HG03460 (cell line): Measurements from ENCODE around the gene MGAT5B.
"Not testable (repeated sequence)": the region's sequence is repeated elsewhere in the genome, so short reads cannot be mapped to it uniquely, and the experiment has no call there.

Experiments
- ATAC-seq: cut with Tn5 transposase; IDR thresholded peaks from one replicate; pipeline ENCODE4 v1.9.1; 2021; ENCODE audit not compliant: unreplicated experiment

Gene MGAT5B, protein sequence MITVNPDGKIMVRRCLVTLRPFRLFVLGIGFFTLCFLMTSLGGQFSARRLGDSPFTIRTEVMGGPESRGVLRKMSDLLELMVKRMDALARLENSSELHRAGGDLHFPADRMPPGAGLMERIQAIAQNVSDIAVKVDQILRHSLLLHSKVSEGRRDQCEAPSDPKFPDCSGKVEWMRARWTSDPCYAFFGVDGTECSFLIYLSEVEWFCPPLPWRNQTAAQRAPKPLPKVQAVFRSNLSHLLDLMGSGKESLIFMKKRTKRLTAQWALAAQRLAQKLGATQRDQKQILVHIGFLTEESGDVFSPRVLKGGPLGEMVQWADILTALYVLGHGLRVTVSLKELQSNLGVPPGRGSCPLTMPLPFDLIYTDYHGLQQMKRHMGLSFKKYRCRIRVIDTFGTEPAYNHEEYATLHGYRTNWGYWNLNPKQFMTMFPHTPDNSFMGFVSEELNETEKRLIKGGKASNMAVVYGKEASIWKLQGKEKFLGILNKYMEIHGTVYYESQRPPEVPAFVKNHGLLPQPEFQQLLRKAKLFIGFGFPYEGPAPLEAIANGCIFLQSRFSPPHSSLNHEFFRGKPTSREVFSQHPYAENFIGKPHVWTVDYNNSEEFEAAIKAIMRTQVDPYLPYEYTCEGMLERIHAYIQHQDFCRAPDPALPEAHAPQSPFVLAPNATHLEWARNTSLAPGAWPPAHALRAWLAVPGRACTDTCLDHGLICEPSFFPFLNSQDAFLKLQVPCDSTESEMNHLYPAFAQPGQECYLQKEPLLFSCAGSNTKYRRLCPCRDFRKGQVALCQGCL

DNA sequence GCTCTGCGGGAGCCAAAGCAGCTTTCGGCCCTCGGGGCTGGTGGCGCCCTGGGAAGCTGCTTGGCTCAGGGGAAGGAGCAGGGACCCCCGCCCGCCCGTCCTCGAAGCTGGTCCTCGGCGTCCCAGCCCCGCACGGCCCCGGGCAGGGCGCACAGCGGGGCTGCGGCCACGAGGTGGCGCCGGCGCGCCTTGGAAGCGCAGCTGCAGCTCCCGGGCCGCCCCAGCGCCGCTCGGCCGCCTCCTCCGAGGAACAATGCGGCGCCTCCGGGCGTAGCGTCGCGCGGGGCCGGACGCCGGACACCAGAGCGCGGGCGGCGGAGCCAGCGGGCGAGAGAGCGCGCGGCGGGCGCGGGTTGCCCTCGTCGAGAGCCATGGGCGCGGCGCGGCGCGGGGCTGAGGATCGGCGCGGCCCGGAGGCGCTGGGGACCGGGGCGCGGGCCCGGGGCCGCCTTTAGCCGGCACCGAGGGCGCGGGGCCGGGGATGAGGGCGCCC is at the start of gene MGAT5B:
Gene MGAT5B (plus strand): TSS at position 229 of the 493 bp plus-strand sequence. CDS start 626 bp downstream, outside the sequence.
- ATAC-seq = peak; percentile 77

DNA sequence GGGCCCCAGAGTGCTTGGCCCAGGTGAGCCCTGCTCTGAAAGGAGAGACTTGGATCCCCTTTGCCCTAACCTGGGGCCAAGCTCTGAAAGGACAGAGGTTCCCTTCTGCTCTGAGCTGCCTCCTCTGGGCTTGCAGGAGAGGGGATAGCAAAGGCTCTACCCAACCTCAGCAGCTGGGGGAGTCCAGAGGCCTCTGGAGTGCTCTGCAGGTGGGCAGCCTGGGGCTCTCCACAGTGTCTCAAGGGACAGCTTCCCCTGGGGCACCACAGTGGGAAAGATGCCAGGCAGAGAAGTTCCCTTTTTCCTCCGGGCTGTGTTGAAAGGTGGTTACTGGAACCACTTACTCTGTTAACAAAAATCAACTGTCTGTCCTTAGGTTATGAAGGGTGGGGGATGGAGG is 48.2 kb upstream of the MGAT5B start:
- ATAC-seq = no peak

DNA sequence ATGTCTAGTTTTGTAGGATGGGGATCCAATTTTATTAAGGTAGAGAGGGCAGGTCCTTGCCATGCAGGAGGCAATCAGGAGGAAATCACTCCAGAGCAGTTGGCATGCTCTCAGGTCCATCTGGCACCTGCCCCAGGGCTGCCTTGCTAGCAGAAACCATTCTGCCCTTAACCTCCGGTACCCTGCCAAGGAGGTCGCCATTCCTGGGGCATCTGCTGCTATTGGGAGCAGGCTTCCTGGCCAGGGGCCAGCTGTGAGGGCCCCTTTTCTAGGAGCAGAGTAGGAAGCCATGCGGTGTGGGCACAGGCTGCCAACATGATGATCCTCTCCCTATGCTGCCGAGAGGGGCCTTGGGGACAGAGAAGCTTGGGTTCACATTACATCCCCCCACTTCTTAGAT is 47.6 kb upstream of the MGAT5B start:
- ATAC-seq = no peak

DNA sequence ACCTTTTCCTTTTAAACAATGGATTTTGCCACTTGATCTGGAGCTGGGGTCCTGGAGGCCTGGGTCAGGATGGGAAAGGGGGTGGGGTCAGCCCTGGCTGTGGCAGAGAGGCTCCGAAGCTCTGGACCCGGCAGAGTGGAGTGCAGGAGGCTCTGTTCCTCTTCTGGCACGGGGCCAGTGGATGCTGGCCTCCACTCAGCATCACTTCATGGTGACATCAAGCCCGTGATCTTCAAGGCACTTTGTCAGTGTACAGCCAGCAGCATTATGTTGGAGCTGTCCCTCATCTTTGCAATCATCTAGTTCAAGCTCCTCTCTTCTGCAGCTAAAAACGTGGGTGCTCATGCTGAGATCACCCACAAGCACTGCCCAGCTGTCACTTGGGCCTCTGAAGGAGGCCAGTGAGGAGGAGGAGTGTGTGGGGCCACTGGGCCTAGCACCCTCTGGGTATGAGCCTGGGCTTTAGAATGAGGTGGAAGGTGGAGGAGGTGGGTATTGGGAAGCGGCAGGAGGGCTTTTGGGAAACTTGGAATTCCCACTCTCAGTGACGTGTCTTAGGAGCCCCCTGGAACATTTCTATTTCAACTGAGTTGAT is 45.9 kb upstream of the MGAT5B start:
- ATAC-seq = no peak

DNA sequence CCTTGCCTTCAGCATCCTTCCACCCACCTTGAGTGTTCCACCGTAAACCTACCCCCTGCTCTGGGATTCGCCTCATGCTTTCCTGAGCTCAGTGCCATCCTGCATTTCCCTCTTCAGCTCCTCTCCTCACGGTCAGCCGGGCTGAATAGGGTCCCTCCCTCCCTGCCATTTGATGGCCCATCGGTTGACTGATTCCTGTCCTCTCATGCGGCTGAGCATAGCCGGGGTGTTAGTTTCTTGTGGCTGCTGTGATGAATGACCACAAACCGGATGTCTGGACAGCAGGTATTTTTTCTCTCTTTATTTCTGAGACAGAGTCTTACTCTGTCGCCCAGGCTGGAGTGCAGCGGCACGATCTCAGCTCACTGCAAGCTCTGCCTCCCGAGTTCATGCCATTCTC is 44.1 kb upstream of the MGAT5B start:
- no peak for ATAC-seq

DNA sequence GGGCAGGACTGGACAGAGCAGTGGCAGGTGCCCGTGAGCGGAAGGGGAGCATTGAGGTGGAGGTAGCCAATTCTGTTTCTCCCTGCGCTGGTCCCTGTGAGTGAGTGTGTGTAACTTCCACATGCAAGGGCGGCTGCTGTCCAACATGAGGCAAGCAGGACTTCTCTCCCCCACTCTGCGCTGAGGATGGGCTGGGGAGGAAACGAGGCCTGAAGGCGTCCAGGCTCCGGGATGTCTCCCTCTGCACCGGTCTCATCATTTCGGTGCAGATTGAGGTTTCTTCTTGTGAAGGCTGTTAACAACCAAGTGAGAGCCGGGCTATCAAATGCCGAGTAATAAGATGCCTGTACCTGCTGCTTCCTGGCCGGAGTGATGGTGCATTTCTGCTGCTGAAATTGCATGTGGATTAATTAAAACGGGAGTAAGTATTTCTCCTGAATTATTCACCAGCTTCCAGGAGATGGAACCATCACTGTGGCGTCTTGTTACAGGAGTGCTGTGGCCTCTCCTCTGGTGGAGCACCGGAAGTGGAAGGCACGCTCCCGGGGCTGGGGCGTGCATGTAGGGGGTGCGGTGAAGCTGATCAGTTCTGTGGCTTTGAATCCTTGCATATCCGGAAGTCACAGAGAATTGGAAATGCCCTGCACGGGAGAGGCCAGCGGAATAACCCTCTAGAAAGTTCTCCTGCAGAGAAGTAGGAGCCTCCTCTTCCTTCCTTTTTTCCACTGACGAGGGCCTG is 41.7 kb upstream of the MGAT5B start:
- ATAC-seq = no peak

DNA sequence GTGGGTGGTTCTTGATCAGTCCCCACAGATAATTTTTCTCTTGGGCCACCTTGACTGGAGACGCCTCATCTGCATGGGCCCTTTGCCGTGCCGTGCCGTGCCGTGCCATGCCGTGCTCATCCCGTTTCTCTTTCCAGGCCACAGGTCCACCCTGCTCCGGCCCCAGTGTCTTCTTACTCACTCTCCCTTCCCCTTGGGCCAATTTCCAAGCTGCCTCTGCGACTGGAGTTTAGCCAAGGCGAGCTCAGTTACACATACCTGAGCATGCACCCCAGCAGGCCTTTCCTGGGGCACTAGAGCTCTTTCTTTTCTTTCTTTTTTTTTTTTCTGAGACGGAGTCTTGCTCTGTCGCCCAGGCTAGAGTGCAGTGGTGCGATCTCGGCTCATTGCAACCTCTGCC is 40.5 kb upstream of the MGAT5B start:
- no peak for ATAC-seq

DNA sequence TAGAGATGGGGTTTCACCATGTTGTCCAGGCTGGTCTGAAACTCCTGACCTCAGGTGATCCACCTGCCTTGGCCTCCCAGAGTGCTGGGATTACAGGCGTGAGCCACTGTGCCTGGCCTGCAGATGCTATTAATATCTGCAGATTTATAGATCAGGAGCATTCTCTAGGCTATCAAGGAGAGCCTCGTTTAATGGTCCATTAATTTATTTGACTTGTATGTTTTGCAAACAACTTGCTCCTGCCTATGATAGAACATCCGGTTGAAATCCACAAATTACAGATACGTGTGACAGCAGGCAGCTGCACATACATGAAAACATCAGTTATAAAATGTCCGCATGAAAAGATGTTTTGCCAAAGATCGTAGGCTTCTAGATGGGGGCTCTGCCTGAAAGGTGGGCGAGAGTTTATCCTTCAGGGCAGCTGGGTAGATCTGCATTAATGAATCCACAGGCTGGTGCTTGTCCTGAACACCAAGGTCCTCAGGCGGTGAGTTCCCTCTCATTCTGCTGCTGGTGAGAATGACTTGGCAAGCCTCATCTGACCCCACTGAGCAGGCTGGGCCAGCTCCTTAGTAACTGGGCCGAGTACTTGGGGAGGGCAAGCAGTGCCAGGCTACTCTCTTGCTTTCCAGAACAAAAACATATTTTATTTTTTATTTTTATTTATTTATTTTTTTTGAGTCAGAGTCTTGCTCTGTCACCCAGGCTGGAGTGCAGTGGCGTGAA is 37.1 kb upstream of the MGAT5B start:
- no peak for ATAC-seq

DNA sequence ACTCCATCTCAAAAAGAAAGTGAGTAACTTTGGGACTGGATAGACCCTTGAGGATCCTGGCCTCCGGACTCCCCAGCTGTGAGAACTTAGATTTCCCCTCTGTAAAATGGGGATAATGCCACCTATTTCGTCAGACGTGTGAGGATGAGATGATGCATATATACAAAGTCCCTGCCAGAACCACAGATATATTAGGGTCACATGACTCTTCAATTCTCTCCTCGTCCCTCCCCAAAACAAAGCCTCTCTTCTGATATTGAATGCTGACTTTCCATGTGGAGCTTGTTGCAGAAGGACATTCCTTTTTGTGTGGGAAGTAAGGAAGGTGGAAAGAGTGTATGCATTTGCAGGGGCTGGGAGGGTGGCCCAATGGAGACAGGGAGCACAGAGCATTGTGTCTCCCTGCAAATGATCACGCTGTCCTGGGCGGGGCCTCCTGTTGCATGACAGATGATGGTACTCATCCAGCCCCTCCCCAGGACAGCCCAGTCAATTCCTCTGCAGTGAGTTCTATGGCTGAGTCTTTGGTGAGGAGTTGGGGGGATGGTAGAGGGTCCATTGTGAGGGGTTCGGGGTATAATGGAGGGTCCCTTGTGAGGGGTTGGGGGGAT is 35.1 kb upstream of the MGAT5B start:
- ATAC-seq = no peak

DNA sequence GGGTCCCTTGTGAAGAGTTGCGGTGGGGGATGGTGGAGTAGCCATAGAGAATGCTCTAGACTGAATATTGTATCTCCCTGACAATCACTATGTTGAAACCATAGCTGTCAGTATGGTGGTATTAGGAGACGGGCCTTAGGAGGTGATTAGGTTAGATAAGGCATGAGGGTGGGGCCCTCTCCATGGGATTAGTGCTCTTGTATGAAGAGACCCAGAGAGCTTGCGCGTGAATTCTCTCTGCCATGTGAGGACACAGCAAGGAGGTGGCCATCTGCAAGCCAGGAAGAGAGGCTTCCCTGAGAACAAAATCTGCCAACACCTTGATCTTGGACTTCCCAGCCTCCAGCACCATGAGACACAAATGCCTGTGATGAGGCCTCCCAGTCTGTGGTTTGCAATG is 34.5 kb upstream of the MGAT5B start:
- no peak for ATAC-seq

DNA sequence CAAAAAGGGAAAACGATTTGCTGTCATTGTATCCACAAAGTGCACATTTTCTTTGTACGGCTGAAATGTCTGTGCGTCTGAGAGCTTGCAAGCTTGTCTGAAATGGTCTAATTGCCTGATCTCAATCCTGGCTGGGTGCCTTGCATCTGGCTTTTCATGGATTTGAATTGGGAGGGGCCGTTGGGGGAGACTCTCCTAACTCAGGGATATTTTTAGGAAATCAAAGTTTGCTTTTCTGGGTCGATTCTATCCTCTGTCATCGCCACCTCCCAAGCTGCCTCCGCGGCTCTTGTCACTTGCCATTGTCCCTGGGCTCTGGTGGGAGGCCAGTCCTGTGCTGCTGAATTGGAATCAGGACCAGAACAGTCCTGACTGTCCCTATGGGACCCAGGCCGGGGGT is 33.3 kb upstream of the MGAT5B start:
- ATAC-seq = no peak

DNA sequence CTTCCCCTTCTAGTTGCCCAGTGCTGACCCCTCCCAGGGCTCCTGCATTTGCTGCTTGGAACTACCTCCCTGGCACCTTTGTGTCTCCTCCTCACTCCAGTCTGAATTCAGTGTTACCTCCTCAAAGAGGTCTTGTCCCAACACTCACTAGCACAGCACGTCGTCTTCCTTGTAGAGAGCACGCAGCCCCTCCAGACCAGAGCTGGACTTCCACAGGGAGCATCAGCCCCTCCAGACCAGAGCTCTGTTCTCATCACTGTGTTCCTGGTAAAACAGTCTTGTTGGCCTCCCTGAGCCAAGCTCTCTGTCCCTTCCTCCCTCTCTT is 27.8 kb upstream of the MGAT5B start:
- ATAC-seq = no peak

DNA sequence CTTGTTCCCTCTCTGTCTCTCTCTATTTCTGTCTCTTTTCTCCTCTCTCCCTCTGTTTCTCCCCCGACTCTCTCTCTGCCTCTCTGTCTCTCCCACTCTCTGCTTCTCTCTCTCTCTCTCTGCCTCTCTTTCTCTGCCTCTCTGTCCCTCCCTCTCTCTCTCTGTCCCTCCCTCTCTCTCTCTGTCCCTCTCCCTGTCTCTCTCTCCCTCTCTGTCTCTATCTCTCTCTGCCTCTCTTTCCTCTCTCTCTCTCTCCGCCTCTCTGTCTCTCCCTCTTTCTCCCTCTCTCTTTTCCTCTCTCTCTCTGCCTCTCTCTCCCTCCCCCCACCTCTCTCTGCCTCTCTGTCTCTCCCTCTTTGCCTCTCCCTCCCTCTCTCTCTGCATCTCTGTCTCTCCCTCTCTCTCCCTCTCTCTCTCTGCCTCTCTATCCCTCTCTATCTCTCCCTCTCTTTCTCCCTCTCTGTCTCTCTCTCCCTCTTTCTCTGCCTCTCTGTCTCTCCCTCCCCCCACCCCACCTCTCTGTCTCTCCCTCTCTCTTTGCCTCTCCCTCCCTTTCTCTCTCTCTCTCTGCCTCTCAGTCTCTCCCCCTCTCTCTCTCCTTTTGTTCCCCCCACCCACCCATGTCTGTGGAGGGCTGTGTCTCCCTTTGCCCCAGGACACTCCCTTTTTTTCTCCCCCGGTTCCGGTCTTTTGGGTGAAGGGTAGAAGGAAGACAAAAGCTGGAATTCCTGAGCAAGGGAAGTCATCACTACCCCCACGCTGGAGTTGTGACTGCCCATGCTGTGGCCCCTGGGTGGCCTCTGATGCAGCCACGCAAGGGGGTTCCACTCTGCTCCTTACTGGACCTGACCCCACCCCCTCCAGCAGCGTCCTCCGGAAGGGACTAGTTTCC is 27.1 kb upstream of the MGAT5B start:
- no peak for ATAC-seq

DNA sequence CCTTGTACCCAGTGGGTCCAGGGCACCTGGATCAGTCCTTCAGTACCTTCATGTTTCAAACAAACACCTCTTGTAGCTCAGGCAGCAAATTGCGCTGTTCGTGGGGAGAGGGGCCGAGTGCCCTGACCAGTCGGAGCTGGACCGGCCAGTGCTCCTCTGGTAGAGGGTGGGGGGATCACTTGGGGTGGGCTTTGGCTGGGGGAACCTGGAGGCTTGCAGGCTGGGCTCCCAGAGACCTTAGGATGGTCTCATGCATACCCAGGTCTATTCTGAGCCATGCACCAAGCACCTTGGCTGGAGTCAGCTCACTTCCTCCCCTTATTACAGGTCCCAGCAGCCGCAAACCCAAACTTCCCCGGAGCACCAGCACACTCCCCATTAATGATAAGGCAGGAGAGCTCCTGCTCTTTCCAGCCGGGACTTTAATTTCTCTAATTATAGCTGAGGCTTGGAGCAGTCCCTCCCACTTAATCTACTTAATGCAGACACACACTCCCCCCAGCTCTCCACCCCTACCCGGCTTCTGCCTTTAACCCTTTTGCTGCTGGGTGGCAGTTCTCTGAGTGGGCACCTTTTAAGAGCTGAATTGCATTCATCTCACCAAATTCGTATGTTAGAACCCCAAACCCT is 26.3 kb upstream of the MGAT5B start:
- ATAC-seq = no peak

DNA sequence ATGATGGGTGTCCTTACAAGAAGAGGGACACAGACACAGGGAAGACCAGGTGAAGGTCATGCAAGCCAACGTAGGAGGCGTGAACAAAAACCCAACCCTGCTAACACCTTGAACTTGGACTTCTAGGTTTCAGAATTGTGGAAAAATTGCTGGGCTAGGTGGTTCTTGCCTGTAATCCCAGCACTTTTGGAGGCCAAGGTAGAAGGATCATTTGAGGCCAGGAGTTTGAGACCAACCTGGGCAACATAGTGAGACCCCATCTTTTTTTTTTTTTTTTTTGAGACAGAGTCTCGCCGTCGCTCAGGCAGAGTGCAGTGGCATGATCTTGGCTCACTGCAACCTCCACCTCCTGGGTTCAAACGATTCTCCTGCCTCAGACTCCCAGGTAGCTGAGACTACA is 25.1 kb upstream of the MGAT5B start:
- not testable (repeated sequence) for ATAC-seq

DNA sequence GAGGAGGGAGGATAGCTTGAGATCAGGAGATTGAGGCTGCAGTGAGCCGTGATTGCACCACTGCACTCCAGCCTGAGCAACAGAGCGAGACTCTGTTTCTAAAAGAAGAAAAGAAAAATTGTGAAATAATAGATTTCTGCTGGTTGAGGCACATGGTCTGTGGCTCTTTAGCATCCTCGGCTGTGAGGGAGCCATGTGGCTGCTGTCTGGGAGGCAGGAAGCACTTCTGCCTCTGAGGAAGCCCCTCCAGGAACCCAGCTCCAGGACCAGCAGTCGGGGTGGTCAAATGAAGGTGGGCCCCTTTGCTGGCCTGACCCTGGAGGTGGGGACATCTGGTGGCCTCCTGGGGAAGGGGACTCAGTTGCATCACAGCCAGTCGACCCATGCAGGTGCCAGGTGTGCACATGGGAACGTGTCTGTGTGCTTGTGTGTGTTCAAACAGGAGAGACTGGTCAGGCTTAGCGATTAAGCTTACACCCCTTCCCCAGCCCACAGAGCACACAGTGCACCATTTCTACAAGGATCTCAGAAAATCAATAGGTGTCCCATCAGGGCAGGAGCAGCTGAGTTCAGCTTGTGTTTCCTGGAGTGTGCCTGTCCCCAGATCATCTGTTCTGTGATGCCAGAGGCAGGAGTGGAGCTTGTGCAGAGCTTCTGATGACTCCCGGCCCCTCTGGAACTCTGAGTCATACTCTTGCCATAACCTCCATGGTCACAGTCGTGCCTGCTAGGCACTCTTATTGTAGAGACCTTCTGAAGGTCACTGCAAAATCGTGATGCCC is 24.3 kb upstream of the MGAT5B start:
- ATAC-seq = no peak

DNA sequence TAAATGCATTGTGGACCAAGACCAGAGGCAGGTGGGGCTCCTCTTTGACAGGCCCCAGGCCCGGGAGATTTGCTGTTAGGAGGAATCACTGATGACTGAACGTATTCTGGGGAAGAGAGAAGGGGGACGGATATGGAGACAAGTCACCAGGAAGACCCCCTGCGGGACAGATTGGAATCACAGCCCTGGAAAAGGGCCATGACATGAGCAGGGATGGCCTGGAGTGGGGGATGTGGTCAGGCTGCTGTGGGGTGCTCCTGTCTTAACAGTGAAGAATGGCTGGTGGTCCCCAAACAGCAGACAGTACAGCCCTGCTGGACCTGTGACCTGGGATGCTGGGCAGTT is 23.7 kb upstream of the MGAT5B start:
- no peak for ATAC-seq

DNA sequence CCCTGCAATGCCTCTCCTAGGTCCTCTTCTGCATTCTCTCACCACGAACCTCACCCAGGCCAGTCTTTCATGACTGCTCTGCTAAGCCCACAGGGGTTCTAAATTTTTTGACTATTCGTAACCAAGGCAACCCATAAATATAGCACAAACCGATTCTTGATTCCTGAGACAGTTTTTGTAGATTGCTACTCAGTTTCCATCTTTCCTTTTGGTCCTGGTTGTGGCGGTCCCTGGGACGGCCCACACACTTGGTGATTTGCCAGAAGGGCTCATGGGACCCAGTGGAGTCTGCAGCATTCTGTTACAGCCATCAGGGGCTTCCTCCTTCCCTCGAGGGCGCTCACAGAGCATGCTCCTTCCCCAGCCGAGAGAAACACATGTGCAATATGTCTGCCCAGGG is 23.4 kb upstream of the MGAT5B start:
- no peak for ATAC-seq
